RPMI7951 (cell line): Measurements from ENCODE around the gene ABCF1. TPM values are rescaled to one million over a fixed set of nuclear protein-coding genes. Genes with fewer than 3 reads are reported as not detected.
"Not testable (repeated sequence)": the region's sequence is repeated elsewhere in the genome, so short reads cannot be mapped to it uniquely, and the experiment has no call there.

ENCODE experiments used
- DNase-seq: peaks from one replicate; pipeline ENCODE4 v3.0.0-alpha.2; 2012; ENCODE audit warnings: low read depth
- total RNA-seq: library from RNA; depleted of rRNA; stranded (reverse); fragments of >200 nt; shearing (Covaris generic); gene quantifications from 2 replicates; pipeline ENCODE4 v1.2.3, GENCODE V29; 2014; rRNA removed

ABCF1 gene
- 38.9 and 42.9 TPM in 2 replicates for total RNA-seq

DNA sequence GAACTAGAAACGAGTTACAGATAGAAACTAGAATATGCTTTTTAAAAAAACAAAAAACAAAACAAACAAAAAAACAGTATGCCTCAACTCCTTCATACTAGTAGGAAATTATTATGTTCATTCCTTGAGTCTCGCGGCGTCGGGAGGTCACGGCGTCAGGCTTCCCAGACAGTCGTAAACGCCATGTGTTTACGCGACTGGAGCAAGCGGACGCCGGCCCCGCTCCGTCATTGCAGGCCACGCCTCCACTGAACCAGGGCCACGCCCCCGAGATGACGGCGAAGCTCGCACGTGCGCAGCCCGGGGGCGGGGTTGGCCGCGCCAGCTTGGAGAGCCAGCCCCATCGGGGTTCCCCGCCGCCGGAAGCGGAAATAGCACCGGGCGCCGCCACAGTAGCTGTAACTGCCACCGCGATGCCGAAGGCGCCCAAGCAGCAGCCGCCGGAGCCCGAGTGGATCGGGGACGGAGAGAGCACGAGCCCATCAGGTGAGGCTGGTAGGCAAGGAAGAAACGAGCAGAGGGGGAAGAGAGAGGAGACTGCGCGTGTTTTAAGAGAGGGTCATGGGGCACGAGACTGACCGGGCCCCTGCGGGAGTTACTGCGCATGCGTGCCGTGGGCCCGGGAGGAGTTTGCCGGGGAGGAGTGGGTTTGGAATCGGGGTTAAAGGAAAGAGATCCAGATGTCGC is at the start of gene ABCF1:
ABCF1 (plus strand) TSS at position 368 of the 687 bp plus-strand sequence; CDS start at position 414, 46 bp downstream.
- DNase-seq, result peak; percentile 94

- DNase-seq, result peak; percentile 54
Observed at GRCh38 chr6:30521952-30522351, 49.3 kb upstream of the ABCF1 start.

- not testable (repeated sequence) for DNase-seq
Observed at GRCh38 chr6:30526444-30526843, 44.8 kb upstream of the ABCF1 start.

GRCh38 chr6:30529349-30529875 is 41.8 kb upstream of the ABCF1 start:
- DNase-seq, result not testable (repeated sequence)

DNA sequence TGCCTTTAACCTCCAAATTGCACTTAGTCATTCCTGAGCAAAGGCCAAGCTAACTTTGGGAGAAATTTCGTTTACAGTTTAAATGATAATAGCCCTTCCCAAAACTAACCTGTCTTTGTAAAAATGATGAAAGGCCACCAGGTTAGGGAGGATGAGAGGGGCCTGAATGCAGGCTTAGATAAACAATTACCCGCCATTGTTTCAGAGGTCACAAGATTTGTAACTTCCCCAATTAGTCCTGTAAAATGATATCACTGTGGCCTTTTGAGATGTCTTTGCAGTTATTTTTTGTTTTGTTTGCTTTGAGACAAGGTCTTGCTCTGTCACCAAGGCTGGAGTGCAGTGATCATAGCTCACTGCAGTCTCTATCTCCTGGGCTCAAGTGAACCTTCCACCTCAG is 41.2 kb upstream of the ABCF1 start:
- no peak for DNase-seq

GRCh38 chr6:30533460-30534294 is 37.6 kb upstream of the ABCF1 start:
- no peak for DNase-seq

DNA sequence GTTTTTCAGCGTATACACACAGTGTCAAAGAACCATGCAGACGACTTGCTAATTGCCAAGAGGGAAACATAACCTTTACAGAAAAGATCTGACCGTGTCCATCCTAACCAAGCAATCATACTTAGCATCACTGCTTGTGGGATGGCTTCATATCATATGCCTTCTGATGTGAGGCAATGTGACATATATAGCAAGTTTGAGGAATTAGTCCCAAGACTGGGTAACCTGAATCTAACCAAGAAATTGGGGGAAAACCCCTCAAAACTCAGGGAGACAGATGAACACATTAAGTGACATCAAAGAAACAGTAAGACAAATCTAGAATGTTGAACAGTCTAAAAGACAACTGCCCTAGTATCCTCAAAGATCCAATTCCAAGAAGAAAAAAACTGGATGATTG is 33.3 kb upstream of the ABCF1 start:
- DNase-seq, result no peak

DNA sequence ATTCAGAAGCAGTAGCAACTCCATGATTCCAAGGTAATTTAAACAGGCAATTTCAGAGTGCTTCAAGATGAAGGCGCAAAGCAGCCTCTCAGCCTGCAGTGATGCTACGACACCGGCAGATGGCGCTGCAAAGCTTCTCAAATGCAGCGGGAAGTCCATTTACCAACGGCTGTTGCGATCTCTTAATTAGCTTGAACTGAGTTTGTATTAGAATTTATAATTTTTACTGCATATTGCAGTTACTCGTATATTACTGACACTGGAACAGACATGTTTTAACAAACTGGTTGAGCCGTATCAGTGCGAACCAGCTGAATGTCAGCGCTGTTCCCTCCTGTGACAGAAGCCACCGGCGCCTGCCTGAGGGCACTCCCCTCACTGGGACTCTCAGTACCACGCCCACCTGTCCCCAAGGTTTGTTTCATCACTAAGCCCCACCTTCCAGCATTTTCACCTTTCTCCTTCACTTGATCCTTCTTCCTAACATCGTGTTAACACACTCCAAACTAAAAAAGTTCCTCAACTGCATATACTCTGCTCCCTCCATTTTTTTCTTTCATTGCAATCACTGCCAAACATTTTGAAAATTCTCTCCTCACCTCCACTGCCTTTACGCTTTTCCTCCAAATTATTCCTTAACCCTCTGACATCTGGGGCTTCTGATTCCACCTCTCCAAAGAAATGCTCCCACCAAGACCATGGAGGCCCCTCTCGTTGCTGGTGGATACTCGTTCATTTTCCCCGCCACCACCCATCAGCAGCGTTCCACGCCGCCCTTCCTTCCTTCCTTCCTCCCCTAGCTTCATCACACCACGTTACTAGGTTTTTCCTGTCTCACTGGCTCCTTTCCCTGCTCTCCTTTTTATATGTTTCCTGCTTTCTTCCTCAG is 29.5 kb upstream of the ABCF1 start:
- DNase-seq, result peak; percentile 78

GRCh38 chr6:30542404-30542725 is 28.9 kb upstream of the ABCF1 start:
- DNase-seq, result no peak

DNA sequence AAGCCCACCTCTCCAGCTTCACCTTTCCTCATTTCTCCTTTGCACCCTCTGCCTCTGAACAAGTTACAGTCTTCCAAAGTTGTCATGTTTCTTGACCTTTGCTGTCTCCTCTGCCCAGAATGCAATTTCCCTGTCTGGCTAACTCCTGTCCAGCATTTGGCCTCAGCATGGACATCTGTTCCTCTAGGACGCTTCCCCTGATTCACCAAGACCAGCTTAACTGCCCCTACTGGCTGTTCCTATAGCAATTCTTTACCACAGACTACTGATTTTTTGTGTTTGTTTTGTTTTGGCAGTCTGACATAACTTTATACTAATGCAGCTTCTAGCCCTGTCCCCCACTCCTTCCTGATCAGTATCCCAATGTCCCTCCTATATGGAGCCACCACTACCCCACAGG is 28.3 kb upstream of the ABCF1 start:
- DNase-seq, result peak; percentile 6

- DNase-seq, result no peak
Observed at GRCh38 chr6:30543821-30544220, 27.4 kb upstream of the ABCF1 start.

DNA sequence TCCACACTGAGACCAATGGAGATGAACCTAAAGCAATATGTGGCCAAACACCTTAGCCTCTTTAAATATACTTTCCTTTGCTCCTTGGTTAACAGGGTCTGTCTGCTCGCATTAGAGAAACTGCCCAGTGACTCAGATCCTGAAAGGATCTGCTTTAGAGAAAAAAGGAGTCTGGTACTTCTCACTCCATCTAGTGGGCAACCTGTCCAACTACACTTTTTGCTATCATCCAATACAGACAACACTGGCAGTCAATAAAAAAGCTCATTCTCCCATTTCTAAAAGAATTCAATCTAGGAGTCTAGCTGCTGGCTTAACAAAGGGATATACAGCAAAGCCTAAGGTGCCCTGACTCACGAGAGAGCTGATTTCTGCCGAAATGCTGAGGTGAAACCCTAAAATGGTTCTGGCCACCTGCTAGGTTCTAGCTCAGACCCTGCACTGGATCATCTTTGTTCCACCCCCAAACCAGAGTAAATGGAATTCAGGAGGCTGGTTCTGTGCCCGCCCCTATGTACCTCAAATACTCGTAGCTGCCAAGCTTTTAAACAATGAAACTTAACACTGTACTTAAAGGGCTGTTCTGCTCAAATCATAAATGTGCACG is 26.5 kb upstream of the ABCF1 start:
- peak; percentile 72 for DNase-seq

DNA sequence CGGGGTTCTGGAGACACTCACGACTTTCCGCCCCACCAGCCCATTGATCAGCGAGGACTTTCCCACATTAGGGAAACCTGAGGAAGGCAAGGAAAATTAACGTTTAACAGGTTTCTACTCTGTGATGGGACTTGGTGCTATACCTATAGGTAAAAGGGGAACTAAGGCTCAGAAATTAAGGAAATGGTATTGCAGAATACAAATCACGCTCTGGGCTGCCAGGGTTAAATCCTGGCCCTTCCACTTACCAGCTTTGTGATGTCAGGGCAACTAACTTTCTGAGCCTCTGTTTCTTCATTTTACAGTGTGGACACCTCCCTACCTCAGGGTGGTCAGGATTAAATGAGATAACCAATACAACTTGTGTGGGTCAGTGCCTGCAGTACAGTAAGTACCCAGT is 23.8 kb upstream of the ABCF1 start:
- no peak for DNase-seq

DNA sequence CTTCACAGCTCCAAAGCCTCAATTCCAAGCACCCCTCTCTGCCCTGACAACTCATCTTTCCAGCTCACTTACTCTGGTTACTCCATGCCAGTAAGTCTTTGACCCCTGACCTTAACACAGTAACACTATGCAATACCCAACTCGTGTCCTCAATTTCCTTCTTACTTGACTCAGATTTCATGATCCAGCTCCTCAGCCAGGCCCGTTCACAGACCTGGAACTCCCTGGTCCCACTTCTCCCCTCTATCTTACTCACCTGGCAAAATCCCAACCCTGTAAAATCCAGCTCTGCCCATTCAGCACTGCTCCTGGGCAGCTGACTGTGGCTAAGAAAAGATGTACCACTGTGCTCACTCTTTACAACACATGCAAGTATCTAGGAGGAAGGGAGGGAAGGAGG is 22.9 kb upstream of the ABCF1 start:
- DNase-seq, result no peak

- no peak for DNase-seq
Observed at GRCh38 chr6:30554404-30554803, 16.8 kb upstream of the ABCF1 start.

GRCh38 chr6:30554962-30555815 is 16.1 kb upstream of the ABCF1 start:
- DNase-seq, result peak; percentile 47

- no peak for DNase-seq
Observed at GRCh38 chr6:30555816-30556065, 15.5 kb upstream of the ABCF1 start.

DNA sequence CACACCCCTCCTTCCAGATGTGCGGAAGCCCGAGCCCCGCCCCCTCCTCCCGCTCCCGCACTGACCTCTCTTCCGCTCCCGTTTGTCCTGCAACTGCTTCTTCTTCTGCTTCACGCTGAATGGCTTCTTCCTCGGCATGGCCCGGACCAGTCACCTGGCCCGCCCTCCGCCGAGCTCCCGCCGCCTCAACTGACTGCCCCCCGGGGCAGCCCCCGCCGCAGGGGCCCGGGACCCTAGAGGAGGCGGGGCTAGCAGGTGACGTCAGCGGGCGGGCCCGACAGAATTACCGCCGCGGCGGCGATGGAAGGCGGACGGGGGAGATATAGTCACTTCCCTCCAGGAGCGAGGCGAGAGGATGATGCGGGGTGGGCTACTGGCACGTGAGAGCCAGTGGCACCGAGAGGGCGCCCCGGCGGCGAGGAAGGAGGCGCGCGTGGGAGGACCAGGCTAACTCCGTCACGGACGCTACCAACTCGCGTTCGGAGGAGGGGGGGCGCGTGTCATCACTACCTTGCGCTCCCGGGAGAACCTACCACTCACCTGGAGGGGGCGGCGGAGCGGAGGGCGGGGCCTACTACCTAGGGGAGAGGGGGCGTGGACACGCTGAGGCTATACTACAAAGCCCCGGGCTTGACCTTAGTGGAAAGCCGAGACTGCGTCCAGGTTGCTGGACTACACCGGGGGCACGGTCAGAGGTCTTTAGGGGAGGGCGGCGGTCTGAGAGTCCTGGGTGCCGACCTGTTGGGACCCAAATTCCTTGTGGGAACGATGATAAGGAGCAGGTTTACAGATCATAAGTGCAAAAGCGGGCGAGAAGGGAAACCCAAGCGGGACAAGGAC is 15.0 kb upstream of the ABCF1 start, which contains the start of gene GNL1:
GNL1 (minus strand) TSS at position 424 of the 840 bp plus-strand sequence; CDS start at position 138, 286 bp downstream.
- peak; percentile 86 for DNase-seq

DNA sequence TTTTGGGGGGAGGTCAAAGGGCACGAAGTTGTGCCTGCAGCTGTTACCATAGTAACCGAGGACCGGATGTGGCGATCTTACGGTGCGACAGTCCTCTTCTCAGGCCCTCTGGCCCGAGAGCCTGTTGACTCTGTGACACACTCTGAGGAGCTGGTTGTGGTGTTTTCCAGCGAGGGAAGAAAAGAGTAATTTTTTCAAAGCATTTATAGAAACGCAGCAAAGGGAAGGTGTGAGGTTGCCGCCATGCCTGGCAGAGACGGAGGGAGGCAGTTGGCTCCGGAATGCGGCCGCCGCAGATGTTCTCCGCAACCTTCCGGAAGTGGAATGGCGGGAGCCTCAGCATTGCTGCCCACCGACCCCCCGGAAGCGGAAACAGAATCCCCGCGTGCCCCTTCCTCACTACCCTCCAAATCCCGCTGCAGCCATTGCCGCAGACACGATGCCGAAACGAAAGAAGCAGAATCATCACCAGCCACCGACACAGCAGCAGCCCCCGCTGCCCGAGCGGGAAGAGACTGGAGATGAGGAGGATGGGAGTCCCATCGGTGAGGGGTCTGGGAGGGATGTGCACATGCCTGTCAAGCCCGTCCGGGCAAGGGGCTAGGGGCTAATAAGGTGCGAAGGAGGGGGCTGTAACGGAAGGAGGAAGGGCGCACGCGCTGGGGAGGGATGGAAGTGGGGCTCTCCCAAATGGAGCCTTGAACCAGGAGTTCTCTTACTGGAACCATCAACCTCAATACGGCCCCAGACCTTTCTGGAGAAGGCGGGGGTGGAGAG is 14.1 kb upstream of the ABCF1 start, which contains the start of gene PRR3:
PRR3 (plus strand) TSS at position 390 of the 777 bp plus-strand sequence; CDS start at position 440, 50 bp downstream.
- DNase-seq, result peak; percentile 89
